Left ventricle myocardium inferior (tissue), 1 donor: ENCODE data around the gene RNF123. TPM values are rescaled to one million over a fixed set of nuclear protein-coding genes. Genes with fewer than 3 reads are reported as not detected.

Experiments used
- DNase-seq: peaks from one replicate; pipeline ENCODE4 v3.0.0-alpha.2; 2020
- H3K27ac ChIP-seq: fragments of 200-600 bp; replicated peaks from 2 replicates; pipeline ENCODE4 v1.8.0; 2021
- H3K27me3 ChIP-seq: fragments of 200-600 bp; 2 replicates; pipeline ENCODE4 v1.8.0; 2021; ENCODE audit warnings: low read depth
- H3K36me3 ChIP-seq: fragments of 200-600 bp; 2 replicates; pipeline ENCODE4 v1.8.0; 2021
- H3K4me1 ChIP-seq: fragments of 200-600 bp; 2 replicates; pipeline ENCODE4 v1.8.0; 2021
- H3K4me3 ChIP-seq: fragments of 200-600 bp; 2 replicates; pipeline ENCODE4 v1.8.0; 2021; ENCODE audit warnings: mild to moderate bottlenecking, moderate library complexity
- H3K9me3 ChIP-seq: fragments of 200-600 bp; replicated peaks from 2 replicates; pipeline ENCODE4 v1.8.0; 2021
- CTCF ChIP-seq: fragments of 200-600 bp; IDR thresholded peaks from 2 replicates; pipeline ENCODE4 v1.8.0; 2021; ENCODE audit warnings: antibody characterized with exemption, mild to moderate bottlenecking, borderline replicate concordance
- intact Hi-C: fragments of 100-400 bp; cut with micrococcal nuclease; formaldehyde crosslinking; loops from one replicate; pipeline ENCODE4 v1.11.0; 2022
- total RNA-seq: library from RNA; stranded (reverse); fragmentation: NEBNext Ultra II Directional; extraction: Animal tissue kit (Norgen Biotek cat#: 25700); gene quantifications from one replicate; pipeline ENCODE4 v1.2.1, GENCODE V29; 2021
- donor health status: DM: no; HTN: yes; CAD: no; lungs with severe emphysema.

The RNF123 gene
- total RNA-seq, 1 donor from 2014 or later = 48.6 TPM

- intact Hi-C loops = no loop called here
- DNase-seq = no peak
- H3K4me3 ChIP-seq = no peak overlapping the region
Measured at GRCh38 chr3:49652218-49652902, 37.0 kb upstream of the RNF123 start.

GRCh38 chr3:49652903-49653415 lies 36.4 kb upstream of the RNF123 start:
- H3K9me3 ChIP-seq = no peaks in the 10 kb centered on the region
- no peak for TF ChIP-seq CTCF
- intact Hi-C loops = no loop called here
- no peak overlapping the region for H3K27ac ChIP-seq
- H3K27me3 ChIP-seq = no peaks in the 10 kb centered on the region
- H3K4me3 ChIP-seq = no peak overlapping the region
- no peaks in the 10 kb centered on the region for H3K36me3 ChIP-seq
- no peak for DNase-seq
- peaks cover 19% of the 10 kb centered on the region for H3K4me1 ChIP-seq

More at GRCh38 chr3:49652218-49652902, 37.0 kb upstream of the RNF123 start:
- H3K36me3 ChIP-seq = no peaks in the 10 kb centered on the region
- H3K27me3 ChIP-seq = no peaks in the 10 kb centered on the region
- peaks cover 25% of the 10 kb centered on the region for H3K4me1 ChIP-seq
- no peak overlapping the region for H3K27ac ChIP-seq
- no peaks in the 10 kb centered on the region for H3K9me3 ChIP-seq
- no peak for TF ChIP-seq CTCF

- Histone ChIP-seq H3K27me3 (no peaks in the 10 kb centered on the region), H3K9me3 (no peaks in the 10 kb centered on the region), H3K27ac (no peak overlapping the region), H3K4me3 (no peak overlapping the region), H3K4me1 (peaks cover 12% of the 10 kb centered on the region), H3K36me3 (no peaks in the 10 kb centered on the region)
- no peak for TF ChIP-seq CTCF
- DNase-seq = no peak
- intact Hi-C loops = no loop called here
Measured at GRCh38 chr3:49653621-49654020, 35.7 kb upstream of the RNF123 start.

GRCh38 chr3:49654176-49654825 lies 35.1 kb upstream of the RNF123 start:
- Histone ChIP-seq H3K27ac (no peak overlapping the region), H3K27me3 (no peaks in the 10 kb centered on the region), H3K4me3 (no peak overlapping the region), H3K9me3 (no peaks in the 10 kb centered on the region), H3K36me3 (no peaks in the 10 kb centered on the region), H3K4me1 (peaks cover 5% of the 10 kb centered on the region)
- no peak for DNase-seq
- intact Hi-C loops = no loop called here
- TF ChIP-seq CTCF = no peak

GRCh38 chr3:49654955-49655556 lies 34.3 kb upstream of the RNF123 start:
- DNase-seq = no peak
- Histone ChIP-seq H3K9me3 (no peaks in the 10 kb centered on the region), H3K4me3 (no peak overlapping the region), H3K4me1 (no peaks in the 10 kb centered on the region), H3K36me3 (no peaks in the 10 kb centered on the region), H3K27me3 (no peaks in the 10 kb centered on the region), H3K27ac (no peak overlapping the region)
- intact Hi-C loops = no loop called here
- TF ChIP-seq CTCF = no peak
